HepG2 (cell line): ENCODE measurements around the gene MTMR3. TPM values are rescaled to one million over a fixed set of nuclear protein-coding genes. Genes with fewer than 3 reads are reported as not detected.

Source experiments
- ATAC-seq: fragments of 200-7000 bp; cut with Tn5 transposase; 3 replicates; pipeline ENCODE4 v1.9.1; 2020; ENCODE audit warnings: mild to moderate bottlenecking, moderate library complexity
- BruUV-seq: library from RNA; stranded (reverse); fragments of 400-500 nt; replicated peaks from 2 replicates; lab custom pipeline; 2021; lab: Mats Ljungman, UMichigan
- CTCF ChIA-PET: fragments of 300-600 bp; formaldehyde crosslinking; extraction: SDS; loops from one replicate; lab custom pipeline; 2021; ENCODE audit warnings: low total read pairs, inconsistent platforms, low intra/inter-chr PET ratio; lab: Yijun Ruan, JAX
- POLR2A ChIA-PET: fragments of 350-600 bp; sonication (Branson Sonifier 250); formaldehyde crosslinking; loops from one replicate; lab custom pipeline; 2020; ENCODE audit warnings: antibody characterized with exemption, inconsistent platforms; lab: Yijun Ruan, JAX
- DNase-seq: peaks from one replicate; pipeline ENCODE4 v3.0.0-alpha.2; 2015; ENCODE audit warnings: low spot score
- FAIRE-seq: peaks from 3 replicates; lab custom pipeline; 2011; peaks lifted over from hg19 to GRCh38; lab: Jason Lieb, UNC
- H2AFZ ChIP-seq: one replicate; pipeline ENCODE4 v1.6.1; 2011; ENCODE audit warnings: low read length, inconsistent platforms
- H3K27ac ChIP-seq: fragments of 300-600 bp; 3 replicates; pipeline ENCODE4 v1.8.0; 2011; ENCODE audit warnings: mixed run types, mild to moderate bottlenecking, mixed read lengths, low read length, inconsistent platforms; ENCODE audit not compliant: insufficient read depth; ENCODE audit errors: extremely low read length
- H3K27me3 ChIP-seq, 2 experiments: fragments of 200-600 bp in 1 of 2; 2 replicates in 1 of 2; 3 replicates in 1 of 2; pipeline versions ENCODE4 v1.6.0 to v1.8.0; 2011; ENCODE audit warnings: low read length in 2 of 2, mild to moderate bottlenecking in 2 of 2, moderate library complexity in 2 of 2, inconsistent platforms in 1 of 2; ENCODE audit not compliant: insufficient read depth in 2 of 2, control insufficient read depth in 1 of 2
- H3K36me3 ChIP-seq, 2 experiments: fragments of 200-600 bp in 1 of 2; replicated peaks in 1 of 2; 2 replicates in 1 of 2; 3 replicates in 1 of 2; pipeline versions ENCODE4 v1.5.1 to v1.8.0; 2011; ENCODE audit warnings: low read length in 2 of 2, inconsistent platforms in 1 of 2; ENCODE audit not compliant: insufficient read depth in 2 of 2, control insufficient read depth in 1 of 2
- H3K4me1 ChIP-seq: 2 replicates; pipeline ENCODE4 v1.5.1; 2012; ENCODE audit warnings: low read length, inconsistent platforms; ENCODE audit not compliant: insufficient read depth
- H3K4me2 ChIP-seq: 2 replicates; pipeline ENCODE4 v1.6.0; 2011; ENCODE audit warnings: low read depth, low read length, inconsistent platforms
- H3K4me3 ChIP-seq, 3 experiments: fragments of 200-600 bp in 1 of 3; sonication (generic), shearing (Covaris generic) in 1 of 3; replicated peaks in 1 of 3; 2 replicates each; pipeline ENCODE4 v1.5.1; 2011 to 2016; ENCODE audit warnings: low read length in 3 of 3, inconsistent platforms in 2 of 3, low read depth in 2 of 3, mild to moderate bottlenecking in 2 of 3, control low read depth in 1 of 3, mixed read lengths in 1 of 3; ENCODE audit not compliant: insufficient read depth in 1 of 3
- H3K79me2 ChIP-seq: one replicate; pipeline ENCODE4 v1.6.1; 2011; ENCODE audit warnings: low read length, inconsistent platforms; ENCODE audit not compliant: insufficient read depth
- H3K9ac ChIP-seq: 2 replicates; pipeline ENCODE4 v1.6.0; 2011; ENCODE audit warnings: mild to moderate bottlenecking, low read depth, low read length, inconsistent platforms; ENCODE audit not compliant: insufficient read depth
- H3K9me3 ChIP-seq: 2 replicates; pipeline ENCODE4 v1.5.1; 2012; ENCODE audit warnings: mild to moderate bottlenecking, low read length
- H4K20me1 ChIP-seq: 2 replicates; pipeline ENCODE4 v1.6.0; 2011; ENCODE audit warnings: inconsistent platforms, mild to moderate bottlenecking, low read length, moderate library complexity; ENCODE audit not compliant: insufficient read depth
- CENPX ChIP-seq: sonication (generic); formaldehyde crosslinking; IDR thresholded peaks from 2 replicates; pipeline ENCODE4 v1.9.0; 2021; ENCODE audit warnings: mild to moderate bottlenecking, missing genetic modification reagents, moderate library complexity
- ELF4 ChIP-seq: sonication (generic); formaldehyde crosslinking; IDR thresholded peaks from 2 replicates; pipeline ENCODE4 v1.5.0; 2020; ENCODE audit warnings: missing genetic modification reagents, mild to moderate bottlenecking, moderate library complexity, borderline replicate concordance
- ETV6 ChIP-seq: sonication (generic); formaldehyde crosslinking; conservative IDR thresholded peaks from 2 replicates; pipeline ENCODE4 v1.4.0; 2020; ENCODE audit warnings: missing genetic modification reagents
- POGZ ChIP-seq: sonication (generic); formaldehyde crosslinking; IDR thresholded peaks from 2 replicates; pipeline ENCODE4 v1.4.0; 2020; ENCODE audit warnings: mild to moderate bottlenecking, missing genetic modification reagents
- ZNF564 ChIP-seq: sonication (generic); formaldehyde crosslinking; IDR thresholded peaks from 2 replicates; pipeline ENCODE4 v1.8.1; 2023; ENCODE audit warnings: mild to moderate bottlenecking, missing genetic modification reagents
- ZNF607 ChIP-seq: sonication (generic); formaldehyde crosslinking; IDR thresholded peaks from 2 replicates; pipeline ENCODE4 v1.5.1; 2020; ENCODE audit warnings: missing genetic modification reagents, mild to moderate bottlenecking, borderline replicate concordance
- ZNF776 ChIP-seq: sonication (generic); formaldehyde crosslinking; IDR thresholded peaks from 2 replicates; pipeline ENCODE4 v1.4.0; 2020; ENCODE audit warnings: mild to moderate bottlenecking, missing genetic modification reagents
- WGBS: methylation state at CpG from one replicate; pipeline ENCODE4 v1.1.6; 2017; ENCODE audit warnings: low lambda C conversion rate; 5-methylcytosine and 5-hydroxymethylcytosine counted together
- in situ Hi-C: cut with HindIII; loops from 2 replicates; pipeline ENCODE4 v1.10.0; 2017; ENCODE audit warnings: low pct_unique_long_range_greater_than_20kb; ENCODE audit not compliant: extremely low pct_ligation_motif_present
- intact Hi-C: fragments of 100-400 bp; cut with micrococcal nuclease; formaldehyde crosslinking; loops from one replicate; pipeline ENCODE4 v1.10.0; 2022; ENCODE audit not compliant: unreplicated experiment
- polyA plus RNA-seq, 8 experiments: library from polyadenylated mRNA; depleted of rRNA in 3 of 8; stranded (reverse) in 7 of 8; unstranded in 1 of 8; fragments of >200 nt; fragmentation: Illumina TruSeq in 4 of 8; extraction: Trizol in 4 of 8; gene quantifications; 2 replicates each; pipeline versions ENCODE4 v1.2.1 to v1.2.3, GENCODE V29; 2011 to 2016; ENCODE audit warnings: low read depth in 4 of 8, missing spikeins in 1 of 8, mixed read lengths in 1 of 8; ENCODE audit not compliant: insufficient read depth in 1 of 8
- total RNA-seq, 5 experiments: library from RNA; depleted of rRNA; stranded (reverse); fragments of >200 nt; fragmentation: Illumina TruSeq; extraction: Trizol; gene quantifications; 2 replicates each; pipeline ENCODE4 v1.2.3, GENCODE V29; 2016; ENCODE audit warnings: low read depth in 1 of 5
- TF ChIP-seq, protein P1 (sequence below): sonication (generic); formaldehyde crosslinking; IDR thresholded peaks from 2 replicates; pipeline ENCODE4 v1.4.0; 2020; ENCODE audit warnings: missing genetic modification reagents, borderline replicate concordance
- TF ChIP-seq, protein P2 (sequence below): sonication (generic); formaldehyde crosslinking; IDR thresholded peaks from 2 replicates; pipeline ENCODE4 v1.4.0; 2020; ENCODE audit warnings: missing genetic modification reagents
- TF ChIP-seq, protein P3 (sequence below): sonication (generic); formaldehyde crosslinking; IDR thresholded peaks from 2 replicates; pipeline ENCODE4 v1.8.1; 2023; ENCODE audit warnings: mild to moderate bottlenecking, missing genetic modification reagents, borderline replicate concordance
- TF ChIP-seq, protein P4 (sequence below): sonication (generic); formaldehyde crosslinking; conservative IDR thresholded peaks from 2 replicates; pipeline ENCODE4 v1.4.0; 2020; ENCODE audit warnings: missing genetic modification reagents

The MTMR3 gene
- total and polyA plus RNA-seq, 2 of the 13 experiments (the other 11 are each of a cell fraction or from before 2014, with no cell fraction given): 12.6 to 24.8 TPM

DNA sequence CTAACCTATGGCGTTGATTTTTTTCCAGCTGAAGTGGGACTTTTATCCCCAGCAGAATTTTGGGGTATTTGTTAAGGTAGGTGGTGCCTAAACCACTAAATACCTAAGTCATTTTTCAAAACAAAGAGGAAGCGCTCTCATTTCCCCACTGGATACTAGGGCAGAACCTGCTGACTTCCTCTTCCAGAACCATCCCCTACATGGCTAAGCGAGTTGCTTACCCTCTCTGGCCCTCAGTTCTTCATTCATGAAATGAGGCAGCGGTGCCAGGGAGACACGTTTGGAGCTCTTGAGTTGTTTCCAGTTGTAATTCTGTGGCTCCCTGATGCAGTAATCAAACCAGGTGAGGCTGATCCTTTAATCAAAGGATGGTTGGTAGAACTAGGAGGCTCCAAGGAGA lies 10.0 kb upstream of the MTMR3 start:
- no peak overlapping the region for H3K4me2 ChIP-seq
- BruUV-seq: no TSS peak
- DNase-seq (no peak), ATAC-seq (no peak), FAIRE-seq (no peak)
- H4K20me1 ChIP-seq: no peaks in the 10 kb centered on the region
- H3K9me3 ChIP-seq: no peaks in the 10 kb centered on the region
- no peak overlapping the region for H3K9ac ChIP-seq
- ChIA-PET CTCF (no interaction called here), POLR2A (interaction anchor here (3.8 kb wide), 1 partner anchor 10 kb away, joined by 19 read pairs; the partner anchor contains the start of gene MTMR3)
- no peaks in the 10 kb centered on the region for H3K79me2 ChIP-seq
- no peaks in the 10 kb centered on the region for H3K36me3 ChIP-seq
- intact Hi-C loops (no loop called here), in situ Hi-C loops (no loop called here)
- H3K4me1 ChIP-seq: peaks cover 26% of the 10 kb centered on the region
- no peak overlapping the region for H3K27ac ChIP-seq
- WGBS: 59% methylated on average over 5 of the region's 5 CpGs
- H2AFZ ChIP-seq: no peak overlapping the region
- peaks cover 0 to 5% of the 10 kb centered on the region in 2 experiments; a peak in 2 of 5 replicates for H3K27me3 ChIP-seq
- no peak overlapping the region for H3K4me3 ChIP-seq
- TF ChIP-seq CENPX (no peak), ZNF607 (CRISPR knock-in tag) (no peak), ELF4 (CRISPR knock-in tag) (no peak), ETV6 (CRISPR knock-in tag) (no peak), POGZ (CRISPR knock-in tag) (no peak), ZNF564 (no peak), ZNF776 (no peak)
- TF ChIP-seq, protein P1, sequence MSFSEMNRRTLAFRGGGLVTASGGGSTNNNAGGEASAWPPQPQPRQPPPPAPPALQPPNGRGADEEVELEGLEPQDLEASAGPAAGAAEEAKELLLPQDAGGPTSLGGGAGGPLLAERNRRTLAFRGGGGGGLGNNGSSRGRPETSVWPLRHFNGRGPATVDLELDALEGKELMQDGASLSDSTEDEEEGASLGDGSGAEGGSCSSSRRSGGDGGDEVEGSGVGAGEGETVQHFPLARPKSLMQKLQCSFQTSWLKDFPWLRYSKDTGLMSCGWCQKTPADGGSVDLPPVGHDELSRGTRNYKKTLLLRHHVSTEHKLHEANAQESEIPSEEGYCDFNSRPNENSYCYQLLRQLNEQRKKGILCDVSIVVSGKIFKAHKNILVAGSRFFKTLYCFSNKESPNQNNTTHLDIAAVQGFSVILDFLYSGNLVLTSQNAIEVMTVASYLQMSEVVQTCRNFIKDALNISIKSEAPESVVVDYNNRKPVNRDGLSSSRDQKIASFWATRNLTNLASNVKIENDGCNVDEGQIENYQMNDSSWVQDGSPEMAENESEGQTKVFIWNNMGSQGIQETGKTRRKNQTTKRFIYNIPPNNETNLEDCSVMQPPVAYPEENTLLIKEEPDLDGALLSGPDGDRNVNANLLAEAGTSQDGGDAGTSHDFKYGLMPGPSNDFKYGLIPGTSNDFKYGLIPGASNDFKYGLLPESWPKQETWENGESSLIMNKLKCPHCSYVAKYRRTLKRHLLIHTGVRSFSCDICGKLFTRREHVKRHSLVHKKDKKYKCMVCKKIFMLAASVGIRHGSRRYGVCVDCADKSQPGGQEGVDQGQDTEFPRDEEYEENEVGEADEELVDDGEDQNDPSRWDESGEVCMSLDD: no peak
- TF ChIP-seq, protein P2, sequence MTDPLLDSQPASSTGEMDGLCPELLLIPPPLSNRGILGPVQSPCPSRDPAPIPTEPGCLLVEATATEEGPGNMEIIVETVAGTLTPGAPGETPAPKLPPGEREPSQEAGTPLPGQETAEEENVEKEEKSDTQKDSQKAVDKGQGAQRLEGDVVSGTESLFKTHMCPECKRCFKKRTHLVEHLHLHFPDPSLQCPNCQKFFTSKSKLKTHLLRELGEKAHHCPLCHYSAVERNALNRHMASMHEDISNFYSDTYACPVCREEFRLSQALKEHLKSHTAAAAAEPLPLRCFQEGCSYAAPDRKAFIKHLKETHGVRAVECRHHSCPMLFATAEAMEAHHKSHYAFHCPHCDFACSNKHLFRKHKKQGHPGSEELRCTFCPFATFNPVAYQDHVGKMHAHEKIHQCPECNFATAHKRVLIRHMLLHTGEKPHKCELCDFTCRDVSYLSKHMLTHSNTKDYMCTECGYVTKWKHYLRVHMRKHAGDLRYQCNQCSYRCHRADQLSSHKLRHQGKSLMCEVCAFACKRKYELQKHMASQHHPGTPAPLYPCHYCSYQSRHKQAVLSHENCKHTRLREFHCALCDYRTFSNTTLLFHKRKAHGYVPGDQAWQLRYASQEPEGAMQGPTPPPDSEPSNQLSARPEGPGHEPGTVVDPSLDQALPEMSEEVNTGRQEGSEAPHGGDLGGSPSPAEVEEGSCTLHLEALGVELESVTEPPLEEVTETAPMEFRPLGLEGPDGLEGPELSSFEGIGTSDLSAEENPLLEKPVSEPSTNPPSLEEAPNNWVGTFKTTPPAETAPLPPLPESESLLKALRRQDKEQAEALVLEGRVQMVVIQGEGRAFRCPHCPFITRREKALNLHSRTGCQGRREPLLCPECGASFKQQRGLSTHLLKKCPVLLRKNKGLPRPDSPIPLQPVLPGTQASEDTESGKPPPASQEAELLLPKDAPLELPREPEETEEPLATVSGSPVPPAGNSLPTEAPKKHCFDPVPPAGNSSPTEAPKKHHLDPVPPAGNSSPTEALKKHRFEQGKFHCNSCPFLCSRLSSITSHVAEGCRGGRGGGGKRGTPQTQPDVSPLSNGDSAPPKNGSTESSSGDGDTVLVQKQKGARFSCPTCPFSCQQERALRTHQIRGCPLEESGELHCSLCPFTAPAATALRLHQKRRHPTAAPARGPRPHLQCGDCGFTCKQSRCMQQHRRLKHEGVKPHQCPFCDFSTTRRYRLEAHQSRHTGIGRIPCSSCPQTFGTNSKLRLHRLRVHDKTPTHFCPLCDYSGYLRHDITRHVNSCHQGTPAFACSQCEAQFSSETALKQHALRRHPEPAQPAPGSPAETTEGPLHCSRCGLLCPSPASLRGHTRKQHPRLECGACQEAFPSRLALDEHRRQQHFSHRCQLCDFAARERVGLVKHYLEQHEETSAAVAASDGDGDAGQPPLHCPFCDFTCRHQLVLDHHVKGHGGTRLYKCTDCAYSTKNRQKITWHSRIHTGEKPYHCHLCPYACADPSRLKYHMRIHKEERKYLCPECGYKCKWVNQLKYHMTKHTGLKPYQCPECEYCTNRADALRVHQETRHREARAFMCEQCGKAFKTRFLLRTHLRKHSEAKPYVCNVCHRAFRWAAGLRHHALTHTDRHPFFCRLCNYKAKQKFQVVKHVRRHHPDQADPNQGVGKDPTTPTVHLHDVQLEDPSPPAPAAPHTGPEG (CRISPR knock-in tag): no peak
- TF ChIP-seq, protein P3, sequence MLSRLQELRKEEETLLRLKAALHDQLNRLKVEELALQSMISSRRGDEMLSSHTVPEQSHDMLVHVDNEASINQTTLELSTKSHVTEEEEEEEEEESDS: no peak
- TF ChIP-seq, protein P4, sequence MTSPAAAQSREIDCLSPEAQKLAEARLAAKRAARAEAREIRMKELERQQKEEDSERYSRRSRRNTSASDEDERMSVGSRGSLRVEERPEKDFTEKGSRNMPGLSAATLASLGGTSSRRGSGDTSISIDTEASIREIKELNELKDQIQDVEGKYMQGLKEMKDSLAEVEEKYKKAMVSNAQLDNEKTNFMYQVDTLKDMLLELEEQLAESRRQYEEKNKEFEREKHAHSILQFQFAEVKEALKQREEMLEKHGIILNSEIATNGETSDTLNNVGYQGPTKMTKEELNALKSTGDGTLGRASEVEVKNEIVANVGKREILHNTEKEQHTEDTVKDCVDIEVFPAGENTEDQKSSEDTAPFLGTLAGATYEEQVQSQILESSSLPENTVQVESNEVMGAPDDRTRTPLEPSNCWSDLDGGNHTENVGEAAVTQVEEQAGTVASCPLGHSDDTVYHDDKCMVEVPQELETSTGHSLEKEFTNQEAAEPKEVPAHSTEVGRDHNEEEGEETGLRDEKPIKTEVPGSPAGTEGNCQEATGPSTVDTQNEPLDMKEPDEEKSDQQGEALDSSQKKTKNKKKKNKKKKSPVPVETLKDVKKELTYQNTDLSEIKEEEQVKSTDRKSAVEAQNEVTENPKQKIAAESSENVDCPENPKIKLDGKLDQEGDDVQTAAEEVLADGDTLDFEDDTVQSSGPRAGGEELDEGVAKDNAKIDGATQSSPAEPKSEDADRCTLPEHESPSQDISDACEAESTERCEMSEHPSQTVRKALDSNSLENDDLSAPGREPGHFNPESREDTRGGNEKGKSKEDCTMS (CRISPR knock-in tag): no peak
